ENCODE results near the gene PAX5. TPM values are rescaled to one million over a fixed set of nuclear protein-coding genes. Genes with fewer than 3 reads are reported as not detected.

PAX5 gene
- total RNA-seq, 3 donors from 2014 or later (not counting 1 experiment from before 2014, with no cell fraction given), result 1.3 to 2.1 (median 2.0) TPM

DNA sequence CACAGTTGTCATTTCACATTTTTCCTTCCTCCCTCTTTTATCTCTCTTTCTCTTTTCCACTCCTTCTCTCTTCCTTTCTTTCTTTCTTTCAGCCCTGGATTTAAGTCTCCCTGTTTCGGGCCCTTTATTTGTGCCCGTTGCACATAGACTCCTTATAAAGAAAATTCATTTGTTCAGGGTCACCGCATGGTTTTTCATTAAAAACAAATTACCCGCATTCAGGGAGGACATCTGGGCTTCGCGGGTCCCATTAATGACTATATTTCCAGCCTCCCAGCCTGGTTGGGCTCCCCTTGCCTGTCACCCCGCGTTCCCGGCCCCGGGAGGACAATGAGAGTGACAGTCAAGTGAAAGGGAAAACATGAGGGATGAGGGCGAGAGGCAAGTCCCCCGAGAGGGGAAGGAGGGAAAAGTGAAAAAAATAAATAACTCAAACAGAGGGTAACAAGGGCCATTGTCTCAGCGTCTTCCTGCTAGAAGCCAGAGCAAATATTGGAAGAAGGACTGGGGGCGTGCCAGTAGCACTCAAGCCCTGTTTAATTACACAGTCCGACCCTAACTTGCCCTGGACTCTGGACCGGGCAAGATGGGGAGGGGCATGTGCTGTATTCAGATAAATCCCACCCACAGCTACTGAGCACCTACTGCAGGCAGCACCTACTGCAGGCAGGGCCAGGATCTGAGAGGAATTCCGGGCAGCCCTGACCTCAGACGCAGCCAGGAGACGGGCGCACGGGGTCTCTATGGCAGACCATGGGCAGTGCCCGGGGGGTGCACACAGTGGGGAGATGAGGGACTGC lies 166.2 kb downstream of the PAX5 start:
- Mint-ChIP-seq H3K4me3 (no peak overlapping the region), H3K4me1 (no peaks in the 10 kb centered on the region), H3K27me3 (ENCODE audit: low read depth in 2 of 2) (peaks cover 10 to 12% of the 10 kb centered on the region in 2 donors), H3K9me3 (no peaks in the 10 kb centered on the region), H3K27ac (no peak overlapping the region), H3K36me3 (no peaks in the 10 kb centered on the region)
- no peaks in the 10 kb centered on the region for H3K9me3 ChIP-seq (ENCODE audit: control insufficient read depth, insufficient read depth, low read length)
- TF ChIP-seq, protein P1, sequence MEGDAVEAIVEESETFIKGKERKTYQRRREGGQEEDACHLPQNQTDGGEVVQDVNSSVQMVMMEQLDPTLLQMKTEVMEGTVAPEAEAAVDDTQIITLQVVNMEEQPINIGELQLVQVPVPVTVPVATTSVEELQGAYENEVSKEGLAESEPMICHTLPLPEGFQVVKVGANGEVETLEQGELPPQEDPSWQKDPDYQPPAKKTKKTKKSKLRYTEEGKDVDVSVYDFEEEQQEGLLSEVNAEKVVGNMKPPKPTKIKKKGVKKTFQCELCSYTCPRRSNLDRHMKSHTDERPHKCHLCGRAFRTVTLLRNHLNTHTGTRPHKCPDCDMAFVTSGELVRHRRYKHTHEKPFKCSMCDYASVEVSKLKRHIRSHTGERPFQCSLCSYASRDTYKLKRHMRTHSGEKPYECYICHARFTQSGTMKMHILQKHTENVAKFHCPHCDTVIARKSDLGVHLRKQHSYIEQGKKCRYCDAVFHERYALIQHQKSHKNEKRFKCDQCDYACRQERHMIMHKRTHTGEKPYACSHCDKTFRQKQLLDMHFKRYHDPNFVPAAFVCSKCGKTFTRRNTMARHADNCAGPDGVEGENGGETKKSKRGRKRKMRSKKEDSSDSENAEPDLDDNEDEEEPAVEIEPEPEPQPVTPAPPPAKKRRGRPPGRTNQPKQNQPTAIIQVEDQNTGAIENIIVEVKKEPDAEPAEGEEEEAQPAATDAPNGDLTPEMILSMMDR (IDR thresholded peaks at IDR 0.05), result no peak
- no peaks in the 10 kb centered on the region for H3K36me3 ChIP-seq (ENCODE audit: control insufficient read depth, insufficient read depth, low read length)
- no peak overlapping the region for H3K4me3 ChIP-seq (ENCODE audit: low read length)
- no peak overlapping the region for H3K27ac ChIP-seq (ENCODE audit: low read length)
- ATAC-seq (no peak), DNase-seq (no peak)
- 72% methylated on average over 22 of the region's 22 CpGs for WGBS (ENCODE audit: insufficient coverage)
- intact Hi-C loops (cut with micrococcal nuclease), result no loop called here
- H3K27me3 ChIP-seq (ENCODE audit: control insufficient read depth, insufficient read depth, low read length), result no peaks in the 10 kb centered on the region
- H3K4me1 ChIP-seq (ENCODE audit: control insufficient read depth, insufficient read depth, low read length), result no peaks in the 10 kb centered on the region

DNA sequence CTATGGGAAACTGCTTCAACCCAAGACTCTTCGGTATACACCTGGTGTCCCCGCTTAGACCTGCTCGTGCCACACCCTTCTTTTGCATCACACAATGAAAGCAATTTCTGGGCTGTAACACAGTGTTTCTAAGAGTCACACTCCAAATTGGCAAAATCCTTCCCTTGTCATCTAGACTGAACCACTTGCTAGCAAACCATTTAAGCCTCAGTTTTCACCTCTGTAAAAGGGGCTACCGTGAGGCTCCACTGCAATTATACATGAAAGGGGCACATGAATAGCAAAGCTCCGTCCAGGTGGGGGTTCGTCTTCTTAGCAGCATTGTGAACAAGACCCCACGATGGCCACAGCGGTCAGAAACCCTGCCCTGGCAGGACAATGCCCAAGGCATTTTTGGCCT lies 166.8 kb downstream of the PAX5 start:
- 90% methylated on average over 8 of the region's 8 CpGs for WGBS (ENCODE audit: insufficient coverage)
- TF ChIP-seq, protein P1 (IDR thresholded peaks at IDR 0.05), result no peak
- Histone ChIP-seq H3K27me3 (ENCODE audit: control insufficient read depth, insufficient read depth, low read length) (no peaks in the 10 kb centered on the region), H3K27ac (ENCODE audit: low read length) (no peak overlapping the region), H3K4me1 (ENCODE audit: control insufficient read depth, insufficient read depth, low read length) (no peaks in the 10 kb centered on the region), H3K4me3 (ENCODE audit: low read length) (no peak overlapping the region), H3K9me3 (ENCODE audit: control insufficient read depth, insufficient read depth, low read length) (no peaks in the 10 kb centered on the region), H3K36me3 (ENCODE audit: control insufficient read depth, insufficient read depth, low read length) (no peaks in the 10 kb centered on the region)
- H3K27me3 Mint-ChIP-seq (ENCODE audit: low read depth in 2 of 2), result peaks cover 10 to 13% of the 10 kb centered on the region in 2 donors
- H3K4me1 Mint-ChIP-seq, result no peaks in the 10 kb centered on the region
- no peaks in the 10 kb centered on the region for H3K36me3 Mint-ChIP-seq
- H3K27ac Mint-ChIP-seq, result no peak overlapping the region
- DNase-seq (no peak), ATAC-seq (no peak)
- no peak overlapping the region for H3K4me3 Mint-ChIP-seq
- H3K9me3 Mint-ChIP-seq, result no peaks in the 10 kb centered on the region
- intact Hi-C loops (cut with micrococcal nuclease), result no loop called here

DNA sequence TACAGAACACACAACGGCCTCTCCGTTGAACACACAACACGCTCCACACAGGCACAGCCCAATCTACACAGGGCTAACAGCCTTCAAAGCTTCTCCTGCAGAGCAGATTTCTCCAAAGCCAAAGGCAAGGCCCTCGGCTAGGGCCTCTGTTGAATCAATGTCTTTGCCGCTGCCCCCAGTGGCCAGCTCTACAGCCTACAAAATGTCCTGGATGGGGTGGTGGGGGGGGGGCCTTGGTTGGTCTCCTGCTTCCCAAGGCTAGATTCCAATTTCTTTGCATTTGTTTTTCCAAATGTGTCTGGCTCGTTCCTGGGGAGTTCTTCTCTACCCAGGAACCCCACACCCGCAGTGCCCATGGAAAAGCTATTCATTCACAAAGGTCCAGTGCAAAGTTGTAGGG lies 167.2 kb downstream of the PAX5 start:
- no peaks in the 10 kb centered on the region for H3K4me1 Mint-ChIP-seq
- ATAC-seq, result no peak
- 89% methylated on average over 7 of the region's 7 CpGs for WGBS (ENCODE audit: insufficient coverage)

More for the DNA sequence above, 167.2 kb downstream of the PAX5 start:
- peaks cover 10 to 17% of the 10 kb centered on the region in 2 donors for H3K27me3 Mint-ChIP-seq (ENCODE audit: low read depth in 2 of 2)
- H3K27ac ChIP-seq (ENCODE audit: low read length), result no peak overlapping the region
- TF ChIP-seq, protein P1 (IDR thresholded peaks at IDR 0.05), result no peak
- no peak for DNase-seq
- H3K9me3 Mint-ChIP-seq, result no peaks in the 10 kb centered on the region
- H3K36me3 Mint-ChIP-seq, result no peaks in the 10 kb centered on the region
- no peaks in the 10 kb centered on the region for H3K27me3 ChIP-seq (ENCODE audit: control insufficient read depth, insufficient read depth, low read length)
- H3K4me3 ChIP-seq (ENCODE audit: low read length), result no peak overlapping the region
- no peaks in the 10 kb centered on the region for H3K4me1 ChIP-seq (ENCODE audit: control insufficient read depth, insufficient read depth, low read length)
- H3K9me3 ChIP-seq (ENCODE audit: control insufficient read depth, insufficient read depth, low read length), result no peaks in the 10 kb centered on the region
- H3K27ac Mint-ChIP-seq, result no peak overlapping the region
- H3K36me3 ChIP-seq (ENCODE audit: control insufficient read depth, insufficient read depth, low read length), result no peaks in the 10 kb centered on the region
- H3K4me3 Mint-ChIP-seq, result no peak overlapping the region
- intact Hi-C loops (cut with micrococcal nuclease), result no loop called here

Data from natural killer cell (primary cell).